Stimulated activated CD4-positive, alpha-beta T cell treated with anti-CD3 and anti-CD28 coated beads, Interleukin-4, amount 100 ng/mL, for 48 hours (primary cell): Measurements from ENCODE around the gene TMEM131.

Experiments used
- DNase-seq, 2 donors: peaks; one replicate each; pipeline ENCODE4 v3.0.0-alpha.2; 2020; ENCODE audit warnings: low read depth in 2 of 2

TMEM131 gene

GRCh38 chr2:97739020-97739892 is 256.5 kb downstream of the TMEM131 start:
- no peak for DNase-seq

DNA sequence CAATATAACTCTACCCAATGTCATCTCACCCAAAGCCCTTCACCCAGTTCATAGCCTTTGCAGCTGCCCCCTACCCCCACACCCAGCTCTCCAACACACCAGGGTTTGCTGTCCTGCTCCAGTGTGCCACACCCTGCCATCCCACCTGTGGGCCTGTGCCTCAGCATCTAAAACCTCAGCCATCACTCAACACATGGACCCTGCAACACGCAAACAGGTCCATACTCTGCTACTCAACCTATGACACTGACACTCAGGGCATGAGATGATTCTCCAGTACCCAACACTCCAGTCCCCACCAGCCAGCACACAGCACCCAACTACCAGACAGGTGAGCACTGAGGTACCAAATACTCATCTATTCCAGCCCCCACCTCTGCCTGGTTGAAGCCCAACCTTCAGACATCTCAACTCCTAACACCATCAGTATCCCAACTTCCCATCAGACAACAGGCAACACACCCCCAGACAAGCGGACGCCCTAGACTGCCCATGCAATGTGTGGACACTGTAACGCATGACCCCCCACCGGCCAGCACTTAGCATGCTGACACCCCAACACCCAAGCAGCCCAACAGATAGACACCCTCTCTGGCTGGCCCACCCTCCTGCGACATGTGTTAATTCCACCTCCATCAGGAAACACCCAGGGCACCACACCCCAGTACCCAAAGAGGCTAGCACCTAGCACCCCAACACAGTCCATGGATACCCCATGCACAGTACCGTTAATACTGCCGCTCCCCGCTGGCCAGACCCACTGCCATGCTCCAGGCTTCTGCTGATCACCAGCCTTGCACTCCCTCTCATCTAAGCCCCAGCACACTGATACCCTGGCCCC is 257.3 kb downstream of the TMEM131 start:
- DNase-seq = no peak

DNA sequence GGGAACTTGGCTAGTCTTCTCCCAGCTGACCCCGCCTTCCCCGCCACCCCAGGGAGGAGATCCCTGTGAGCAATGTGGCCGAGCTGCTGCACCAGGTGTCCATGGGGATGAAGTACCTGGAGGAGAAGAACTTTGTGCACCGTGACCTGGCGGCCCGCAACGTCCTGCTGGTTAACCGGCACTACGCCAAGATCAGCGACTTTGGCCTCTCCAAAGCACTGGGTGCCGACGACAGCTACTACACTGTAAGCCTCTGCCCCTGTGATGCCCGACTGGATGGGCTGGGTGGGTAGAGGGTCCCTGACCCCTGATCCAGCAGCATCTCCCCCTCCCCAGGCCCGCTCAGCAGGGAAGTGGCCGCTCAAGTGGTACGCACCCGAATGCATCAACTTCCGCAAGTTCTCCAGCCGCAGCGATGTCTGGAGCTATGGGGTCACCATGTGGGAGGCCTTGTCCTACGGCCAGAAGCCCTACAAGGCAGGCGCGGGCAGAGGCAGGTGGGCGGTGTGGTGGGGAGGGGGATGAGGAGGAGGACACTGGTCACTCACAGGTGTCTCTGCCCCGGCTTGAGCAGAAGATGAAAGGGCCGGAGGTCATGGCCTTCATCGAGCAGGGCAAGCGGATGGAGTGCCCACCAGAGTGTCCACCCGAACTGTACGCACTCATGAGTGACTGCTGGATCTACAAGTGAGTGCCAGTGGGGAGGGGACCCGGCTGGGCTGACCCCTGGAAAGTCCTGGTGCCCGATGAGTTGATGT is 258.1 kb downstream of the TMEM131 start:
- DNase-seq = no peak

DNA sequence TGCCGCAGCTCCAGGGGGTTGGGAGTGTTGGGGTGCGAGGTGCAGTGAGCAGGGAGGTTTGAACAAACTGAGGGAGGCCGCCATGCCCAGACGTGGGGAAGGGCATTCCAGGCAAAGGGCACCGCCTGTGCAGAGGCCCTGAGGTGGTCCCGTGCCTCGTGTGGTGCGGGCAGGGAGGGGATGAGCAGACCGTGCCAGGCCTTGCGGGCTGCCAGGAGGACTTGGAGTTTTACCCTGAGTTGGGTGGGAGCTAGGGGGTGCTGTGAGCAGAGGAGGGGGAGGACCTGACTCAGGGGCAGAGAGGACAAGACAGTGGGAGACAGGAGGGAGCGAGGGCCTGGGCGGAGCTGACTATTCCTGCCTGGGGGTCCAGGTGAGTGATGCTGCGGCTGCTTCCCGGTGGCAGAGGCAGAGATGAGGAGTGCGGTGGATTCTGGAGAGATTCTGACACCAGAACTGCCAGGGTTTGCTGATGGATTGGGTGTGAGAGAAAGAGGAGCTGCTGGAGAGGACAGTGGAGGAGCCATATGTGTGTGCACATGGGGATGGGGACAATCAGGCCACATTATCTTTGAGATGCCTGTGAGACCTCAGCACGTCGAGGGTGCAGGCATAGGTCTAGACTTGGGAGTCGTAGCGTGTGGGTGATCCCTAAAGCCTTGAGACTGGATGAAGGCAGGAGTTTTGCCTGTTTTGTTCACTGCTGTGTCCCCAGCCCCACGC is 259.0 kb downstream of the TMEM131 start:
- no peak for DNase-seq

DNA sequence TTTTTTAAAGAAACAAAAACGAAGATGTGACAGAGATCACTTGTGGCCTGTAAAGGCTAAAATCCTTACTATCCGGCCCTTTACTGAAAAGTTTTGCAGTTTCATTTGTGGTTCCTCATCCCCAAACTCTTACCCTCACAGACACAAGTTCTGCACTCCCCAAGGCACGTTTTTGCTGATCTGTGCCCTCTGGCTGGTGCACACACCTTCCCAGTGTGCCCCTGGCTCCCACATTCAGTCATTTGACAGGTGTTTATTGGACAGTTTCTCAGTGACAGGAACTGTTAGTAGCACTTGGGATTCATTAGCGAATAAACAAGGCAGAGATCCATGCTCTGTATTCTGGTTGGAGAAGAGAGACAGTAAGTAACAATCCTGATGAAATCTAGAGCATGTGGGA is 259.6 kb downstream of the TMEM131 start:
- DNase-seq = no peak

- DNase-seq = no peak
Measured at GRCh38 chr2:97735161-97735561, 260.6 kb downstream of the TMEM131 start.

DNA sequence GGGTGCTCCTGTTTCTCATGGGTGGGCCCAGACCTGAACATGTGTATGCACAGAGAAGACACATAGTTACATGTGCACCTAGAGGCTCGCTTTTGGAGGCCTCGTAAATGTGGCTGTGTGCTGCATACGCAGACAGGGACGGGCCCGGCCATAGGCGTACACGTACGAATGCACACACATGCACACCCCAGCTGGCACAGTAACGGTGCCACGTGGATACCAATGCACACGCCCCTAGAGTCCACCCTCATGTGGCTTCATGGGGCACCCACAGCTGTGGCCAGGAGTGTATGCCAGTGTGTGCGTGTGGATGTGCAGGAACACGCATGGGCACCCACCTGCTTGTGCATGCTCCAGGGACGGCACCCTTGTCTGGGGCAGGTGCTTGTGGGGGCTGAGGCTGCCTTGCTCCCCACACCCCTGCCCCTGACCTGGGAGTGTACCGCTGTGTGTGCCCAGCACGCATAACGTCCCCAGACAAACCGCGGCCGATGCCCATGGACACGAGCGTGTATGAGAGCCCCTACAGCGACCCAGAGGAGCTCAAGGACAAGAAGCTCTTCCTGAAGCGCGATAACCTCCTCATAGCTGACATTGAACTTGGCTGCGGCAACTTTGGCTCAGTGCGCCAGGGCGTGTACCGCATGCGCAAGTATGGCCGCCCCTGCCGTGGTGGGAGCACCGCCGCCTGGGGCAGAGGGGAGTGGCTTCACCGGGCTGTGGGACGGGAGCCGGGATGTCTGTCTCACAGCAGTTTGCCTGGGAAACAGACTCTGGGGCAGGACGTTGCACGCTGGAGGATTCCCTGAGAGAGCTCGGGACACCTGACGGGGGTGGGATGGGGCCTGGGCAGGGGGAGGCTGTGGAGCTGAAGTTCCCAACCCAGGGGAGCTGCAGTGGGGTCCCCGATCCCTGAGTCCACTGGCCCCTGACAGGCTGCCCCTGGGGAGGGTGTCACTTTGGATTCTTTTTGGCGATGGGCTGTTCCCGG is 261.4 kb downstream of the TMEM131 start:
- no peak for DNase-seq

DNA sequence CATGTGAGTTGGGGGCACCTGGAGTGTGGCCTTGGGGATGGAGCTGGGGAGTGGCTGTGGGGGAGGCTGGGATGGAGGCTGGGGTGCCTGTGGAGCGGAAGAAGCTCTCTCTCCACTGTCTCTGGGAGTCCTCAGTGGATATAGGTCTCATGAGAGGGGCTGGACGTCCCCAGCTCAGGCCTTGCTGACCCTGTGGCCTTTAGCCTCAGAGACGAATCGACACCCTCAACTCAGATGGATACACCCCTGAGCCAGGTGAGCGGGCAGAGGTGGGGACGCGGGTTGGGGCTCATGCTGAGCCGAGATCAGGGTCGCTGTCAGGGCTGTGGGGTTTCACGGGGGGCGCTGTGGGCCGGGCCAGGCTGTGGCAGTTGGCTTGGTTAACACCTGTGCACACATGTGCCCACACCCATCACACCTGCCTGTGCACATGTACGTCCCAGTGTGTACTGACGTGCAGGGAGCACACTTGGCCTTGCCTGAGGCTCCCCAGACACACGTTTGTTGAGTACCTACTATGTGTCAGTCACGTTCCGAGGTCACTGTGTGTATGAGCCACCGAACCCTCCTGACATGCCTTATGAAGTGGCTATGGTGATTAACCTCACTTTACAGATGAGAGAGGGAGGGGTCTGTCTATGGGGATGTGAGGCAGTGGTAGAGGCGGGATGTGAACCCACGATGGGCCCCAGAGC is 262.3 kb downstream of the TMEM131 start:
- DNase-seq = no peak

DNA sequence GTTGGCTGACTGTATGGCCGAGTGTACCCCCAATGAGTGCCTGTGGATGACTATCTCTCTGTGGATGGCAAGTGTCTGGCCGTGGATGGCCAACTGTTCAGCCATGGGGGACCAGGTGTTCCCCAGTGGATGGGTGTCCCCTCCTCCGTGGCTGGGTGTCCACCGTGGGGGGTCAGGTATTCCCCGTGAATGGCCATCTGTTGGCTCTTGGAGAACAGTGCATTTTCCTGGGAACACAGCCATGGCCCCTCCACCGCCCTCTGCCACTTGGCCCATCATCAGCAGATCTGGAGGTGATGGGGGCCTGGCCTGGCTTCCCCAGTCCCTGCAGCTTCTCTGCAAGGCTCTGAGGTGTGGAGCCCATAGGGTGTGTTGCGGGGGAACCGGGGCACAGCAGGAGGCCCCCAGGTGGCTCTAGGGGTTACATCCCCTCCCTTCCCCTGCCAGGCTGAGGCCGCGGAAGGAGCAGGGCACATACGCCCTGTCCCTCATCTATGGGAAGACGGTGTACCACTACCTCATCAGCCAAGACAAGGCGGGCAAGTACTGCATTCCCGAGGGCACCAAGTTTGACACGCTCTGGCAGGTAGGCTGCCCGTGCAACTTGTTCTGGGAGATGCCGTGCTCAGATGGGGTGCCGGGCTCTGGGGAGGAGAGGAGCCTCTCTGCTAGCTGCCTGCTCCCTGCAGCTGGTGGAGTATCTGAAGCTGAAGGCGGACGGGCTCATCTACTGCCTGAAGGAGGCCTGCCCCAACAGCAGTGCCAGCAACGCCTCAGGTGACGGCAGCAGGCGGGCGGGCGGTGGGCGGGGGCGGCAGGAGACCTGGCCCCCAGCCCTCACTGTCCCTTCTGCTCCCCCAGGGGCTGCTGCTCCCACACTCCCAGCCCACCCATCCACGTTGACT is 263.1 kb downstream of the TMEM131 start:
- DNase-seq = no peak

DNA sequence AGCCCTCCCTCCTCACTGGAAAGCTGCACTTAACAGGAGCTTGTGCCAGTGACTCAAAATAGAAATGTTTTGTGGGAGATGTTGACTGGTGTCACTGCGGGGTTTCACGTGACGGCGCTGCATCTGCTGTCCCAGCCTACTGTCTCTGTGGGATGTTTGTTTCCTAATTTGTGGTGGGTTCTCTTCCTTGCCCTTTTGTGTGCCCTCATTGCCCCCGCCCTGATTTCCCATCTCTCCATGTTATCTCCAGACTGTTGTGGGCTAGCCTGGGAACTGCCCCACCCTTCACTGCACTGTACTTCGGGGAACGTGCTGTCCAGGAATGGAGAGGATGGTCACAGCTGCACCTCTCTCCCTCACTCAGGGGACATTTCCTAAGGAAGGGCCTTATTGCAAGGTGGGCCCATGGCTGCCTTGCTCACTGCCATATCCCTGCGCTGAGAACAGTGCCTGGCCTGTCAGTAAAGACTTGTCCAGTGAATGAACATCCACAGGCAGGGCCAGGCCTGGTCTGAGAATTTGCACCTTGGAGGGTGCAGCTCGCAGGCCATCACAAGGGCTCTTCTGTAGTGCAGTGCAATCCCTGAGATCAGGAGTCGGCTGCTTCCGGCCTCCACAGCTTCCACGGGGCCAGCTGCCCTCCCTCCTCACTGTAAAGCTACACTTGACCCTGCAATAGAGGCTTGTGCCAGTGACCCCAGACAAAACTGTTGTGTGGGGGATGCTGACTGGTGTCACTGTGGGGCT is 264.3 kb downstream of the TMEM131 start:
- no peak for DNase-seq

DNA sequence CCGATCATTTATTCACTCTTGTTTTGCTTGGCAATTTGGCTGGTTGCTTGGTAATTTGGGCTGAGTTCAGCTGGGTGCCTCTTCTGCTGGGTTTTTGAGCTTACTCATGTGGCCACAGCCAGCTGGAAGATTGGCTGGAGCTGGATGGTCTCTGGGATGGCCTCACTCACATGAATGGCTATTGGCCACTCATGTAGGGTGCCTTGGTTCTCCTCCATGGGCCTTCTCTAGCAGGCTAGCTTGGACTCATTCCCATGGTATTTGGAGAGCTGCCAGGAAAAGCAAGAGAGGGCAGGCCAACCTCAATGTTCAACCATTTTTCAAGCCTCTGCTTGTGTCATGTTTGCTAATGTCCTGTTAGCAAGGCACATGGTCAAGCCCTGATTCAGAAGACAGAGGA is 265.5 kb downstream of the TMEM131 start:
- no peak for DNase-seq

DNA sequence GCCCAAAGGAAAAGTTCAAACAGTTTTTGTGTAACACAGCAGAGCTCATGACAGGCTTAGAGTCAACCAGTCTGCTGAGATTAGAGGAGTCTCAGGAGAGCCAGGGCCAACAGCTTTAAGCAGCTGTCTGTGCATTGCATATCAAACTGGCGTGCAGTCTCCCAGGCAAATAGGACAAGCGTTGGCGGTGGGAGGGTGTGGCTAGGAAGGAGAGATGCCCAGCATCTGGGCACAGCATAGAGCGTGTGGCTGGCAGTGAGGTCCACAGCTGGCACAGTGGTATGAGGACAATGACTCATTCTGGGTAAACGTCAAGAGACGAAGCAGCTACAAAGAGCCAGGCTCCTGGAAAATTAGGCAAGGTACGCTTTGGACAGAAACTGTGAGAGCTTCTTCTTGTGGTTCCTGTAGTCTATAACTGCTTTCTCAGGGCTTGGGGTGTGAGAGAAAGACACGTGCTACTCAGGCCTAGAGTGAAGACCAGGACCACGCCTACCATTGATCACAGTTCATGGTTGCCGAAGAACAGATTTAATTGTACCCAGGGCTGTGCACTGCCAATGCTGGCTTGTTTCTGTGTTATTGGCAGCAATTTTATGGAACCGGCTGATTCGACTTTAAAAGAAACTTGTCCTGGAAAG is 267.5 kb downstream of the TMEM131 start:
- DNase-seq = no peak

GRCh38 chr2:97727296-97727695 is 268.5 kb downstream of the TMEM131 start:
- DNase-seq = no peak

- DNase-seq = no peak
Measured at GRCh38 chr2:97726261-97727064, 269.3 kb downstream of the TMEM131 start.

GRCh38 chr2:97724946-97725688 is 270.6 kb downstream of the TMEM131 start:
- no peak for DNase-seq

GRCh38 chr2:97724501-97724900 is 271.2 kb downstream of the TMEM131 start:
- no peak for DNase-seq
